Hepatocyte (in vitro differentiated cells): ENCODE measurements around the gene TMEM131. TPM values are rescaled to one million over a fixed set of nuclear protein-coding genes. Genes with fewer than 3 reads are reported as not detected.

Source experiments
- DNase-seq: peaks from one replicate; pipeline ENCODE4 v3.0.0-alpha.2; 2016; ENCODE audit warnings: low spot score
- H2AFZ ChIP-seq: fragments of 200-600 bp; sonication (generic); 2 replicates; pipeline ENCODE4 v1.6.0; 2016; ENCODE audit warnings: antibody characterized with exemption, mild to moderate bottlenecking
- H3K27ac ChIP-seq: fragments of 200-600 bp; sonication (generic); 2 replicates; pipeline ENCODE4 v1.5.1; 2016; ENCODE audit warnings: mild to moderate bottlenecking
- H3K27me3 ChIP-seq: fragments of 200-600 bp; sonication (generic); 2 replicates; pipeline ENCODE4 v1.6.1; 2016
- H3K36me3 ChIP-seq: fragments of 200-600 bp; sonication (generic); replicated peaks from 2 replicates; pipeline ENCODE4 v1.5.1; 2016; ENCODE audit warnings: low read depth; ENCODE audit not compliant: insufficient read depth
- H3K4me1 ChIP-seq: fragments of 200-600 bp; sonication (generic); 2 replicates; pipeline ENCODE4 v1.5.1; 2016; ENCODE audit warnings: mild to moderate bottlenecking, moderate library complexity; ENCODE audit not compliant: insufficient read depth
- H3K4me2 ChIP-seq: fragments of 200-600 bp; sonication (generic); 2 replicates; pipeline ENCODE4 v1.6.0; 2016
- H3K4me3 ChIP-seq: fragments of 200-600 bp; sonication (generic); 2 replicates; pipeline ENCODE4 v1.5.1; 2016; ENCODE audit warnings: mild to moderate bottlenecking
- H3K79me2 ChIP-seq: fragments of 200-600 bp; sonication (generic); 2 replicates; pipeline ENCODE4 v1.6.0; 2017; ENCODE audit warnings: mild to moderate bottlenecking
- H3K9me2 ChIP-seq: fragments of 200-600 bp; sonication (generic); replicated peaks from 2 replicates; pipeline ENCODE4 v1.6.0; 2017; ENCODE audit warnings: mild to moderate bottlenecking; ENCODE audit not compliant: insufficient read depth
- H3K9me3 ChIP-seq: fragments of 200-600 bp; sonication (generic); 2 replicates; pipeline ENCODE4 v1.5.1; 2016; ENCODE audit warnings: low read depth, mild to moderate bottlenecking
- H4K20me1 ChIP-seq: fragments of 200-600 bp; sonication (generic); 2 replicates; pipeline ENCODE4 v1.6.0; 2016; ENCODE audit warnings: mild to moderate bottlenecking; ENCODE audit not compliant: insufficient read depth, poor library complexity, severe bottlenecking
- EZH2 ChIP-seq: fragments of 200-600 bp; sonication (generic); IDR thresholded peaks from 2 replicates; pipeline ENCODE4 v1.6.1; 2016; ENCODE audit warnings: antibody characterized with exemption, mild to moderate bottlenecking, borderline replicate concordance
- EZH2phosphoT487 ChIP-seq: fragments of 200-600 bp; sonication (generic); IDR thresholded peaks from one replicate; pipeline ENCODE4 v1.6.1; 2018; ENCODE audit warnings: antibody characterized with exemption, mild to moderate bottlenecking, low read depth, moderate library complexity; ENCODE audit not compliant: unreplicated experiment, severe bottlenecking
- WGBS: methylation state at CpG from one replicate; pipeline ENCODE4 v1.1.6; 2016; ENCODE audit warnings: low lambda C conversion rate; ENCODE audit errors: missing lambda C conversion rate; 5-methylcytosine and 5-hydroxymethylcytosine counted together
- polyA plus RNA-seq: library from polyadenylated mRNA; unstranded; fragments of >200 nt; fragmentation: Nextera tagmentation; extraction: Ambion mirVana; gene quantifications from 2 replicates; pipeline ENCODE4 v1.2.1, GENCODE V29; 2016
- total RNA-seq: library from RNA; depleted of rRNA; stranded (reverse); fragments of >200 nt; gene quantifications from 2 replicates; pipeline ENCODE4 v1.2.3, GENCODE V29; 2014
- TF ChIP-seq, protein P1 (sequence below): fragments of 200-600 bp; sonication (generic); IDR thresholded peaks from 2 replicates; pipeline ENCODE4 v1.5.1; 2016; ENCODE audit warnings: antibody characterized with exemption, mild to moderate bottlenecking; ENCODE audit not compliant: poor library complexity

Gene TMEM131
- total and polyA plus RNA-seq, 2 experiments from 2014 or later, result 17.5 to 42.1 TPM

DNA sequence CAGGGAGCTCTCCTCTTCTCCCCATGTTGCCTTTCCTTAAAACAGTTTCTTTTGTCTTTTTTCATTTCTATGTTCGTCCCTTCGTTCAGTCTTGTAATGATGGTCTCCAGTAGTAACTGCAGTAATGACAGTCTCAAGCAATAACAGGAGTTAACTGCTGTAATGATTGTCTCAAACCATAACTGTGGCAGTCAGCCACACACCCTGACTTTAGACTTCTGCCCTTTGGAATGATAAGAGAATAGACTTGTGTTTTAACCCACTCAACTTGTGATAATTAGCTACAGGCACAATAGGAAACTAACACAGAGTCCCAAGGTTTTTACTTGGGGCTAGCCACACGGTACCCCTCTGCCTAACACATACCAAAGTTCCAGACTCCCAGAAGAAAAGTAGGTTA is 12.1 kb downstream of the TMEM131 start:
- Histone ChIP-seq H3K4me1 (peaks cover 11% of the 10 kb centered on the region), H3K9me3 (no peaks in the 10 kb centered on the region), H3K9me2 (no peaks in the 10 kb centered on the region), H3K36me3 (no peaks in the 10 kb centered on the region), H3K4me2 (peak overlapping the region; percentile 58), H3K79me2 (peaks cover 94% of the 10 kb centered on the region), H2AFZ (no peak overlapping the region), H3K27me3 (no peaks in the 10 kb centered on the region), H4K20me1 (peaks cover 8% of the 10 kb centered on the region), H3K4me3 (no peak overlapping the region), H3K27ac (peak overlapping the region; percentile 38)
- TF ChIP-seq EZH2, result no peak
- TF ChIP-seq EZH2phosphoT487, result no peak
- TF ChIP-seq, protein P1, sequence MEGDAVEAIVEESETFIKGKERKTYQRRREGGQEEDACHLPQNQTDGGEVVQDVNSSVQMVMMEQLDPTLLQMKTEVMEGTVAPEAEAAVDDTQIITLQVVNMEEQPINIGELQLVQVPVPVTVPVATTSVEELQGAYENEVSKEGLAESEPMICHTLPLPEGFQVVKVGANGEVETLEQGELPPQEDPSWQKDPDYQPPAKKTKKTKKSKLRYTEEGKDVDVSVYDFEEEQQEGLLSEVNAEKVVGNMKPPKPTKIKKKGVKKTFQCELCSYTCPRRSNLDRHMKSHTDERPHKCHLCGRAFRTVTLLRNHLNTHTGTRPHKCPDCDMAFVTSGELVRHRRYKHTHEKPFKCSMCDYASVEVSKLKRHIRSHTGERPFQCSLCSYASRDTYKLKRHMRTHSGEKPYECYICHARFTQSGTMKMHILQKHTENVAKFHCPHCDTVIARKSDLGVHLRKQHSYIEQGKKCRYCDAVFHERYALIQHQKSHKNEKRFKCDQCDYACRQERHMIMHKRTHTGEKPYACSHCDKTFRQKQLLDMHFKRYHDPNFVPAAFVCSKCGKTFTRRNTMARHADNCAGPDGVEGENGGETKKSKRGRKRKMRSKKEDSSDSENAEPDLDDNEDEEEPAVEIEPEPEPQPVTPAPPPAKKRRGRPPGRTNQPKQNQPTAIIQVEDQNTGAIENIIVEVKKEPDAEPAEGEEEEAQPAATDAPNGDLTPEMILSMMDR, result no peak
- 42% methylated on average over 3 of the region's 3 CpGs for WGBS
- DNase-seq, result peak; percentile 32

GRCh38 chr2:97983134-97983533 is 12.6 kb downstream of the TMEM131 start:
- Histone ChIP-seq H4K20me1 (peaks cover 8% of the 10 kb centered on the region), H3K4me3 (no peak overlapping the region), H3K79me2 (peaks cover 94% of the 10 kb centered on the region), H2AFZ (no peak overlapping the region), H3K9me2 (no peaks in the 10 kb centered on the region), H3K4me1 (peaks cover 11% of the 10 kb centered on the region), H3K27ac (peak overlapping the region; percentile 38), H3K27me3 (no peaks in the 10 kb centered on the region), H3K4me2 (peak overlapping the region; percentile 58), H3K9me3 (no peaks in the 10 kb centered on the region), H3K36me3 (no peaks in the 10 kb centered on the region)
- 79% methylated on average over 6 of the region's 6 CpGs for WGBS
- TF ChIP-seq, protein P1, result no peak
- TF ChIP-seq EZH2phosphoT487, result no peak
- no peak for TF ChIP-seq EZH2
- DNase-seq, result no peak

- H3K9me2 ChIP-seq, result no peaks in the 10 kb centered on the region
- TF ChIP-seq EZH2 (no peak), EZH2phosphoT487 (no peak)
- TF ChIP-seq, protein P1, result no peak
- H2AFZ ChIP-seq, result no peak overlapping the region
- peak overlapping the region; percentile 58 for H3K4me2 ChIP-seq
- H3K27me3 ChIP-seq, result no peaks in the 10 kb centered on the region
- H4K20me1 ChIP-seq, result peaks cover 8% of the 10 kb centered on the region
- H3K36me3 ChIP-seq, result no peaks in the 10 kb centered on the region
- H3K4me3 ChIP-seq, result no peak overlapping the region
- no peak for DNase-seq
- peak overlapping the region; percentile 38 for H3K27ac ChIP-seq
- peaks cover 11% of the 10 kb centered on the region for H3K4me1 ChIP-seq
- H3K9me3 ChIP-seq, result no peaks in the 10 kb centered on the region
- H3K79me2 ChIP-seq, result peaks cover 94% of the 10 kb centered on the region
Observed at GRCh38 chr2:97982621-97983020, 13.1 kb downstream of the TMEM131 start.

GRCh38 chr2:97981961-97982360 is 13.8 kb downstream of the TMEM131 start:
- H2AFZ ChIP-seq, result no peak overlapping the region
- H3K79me2 ChIP-seq, result peaks cover 92% of the 10 kb centered on the region
- H3K27ac ChIP-seq, result no peak overlapping the region
- no peaks in the 10 kb centered on the region for H3K9me2 ChIP-seq
- DNase-seq, result no peak
- WGBS, result 97% methylated on average over 5 of the region's 5 CpGs
- H4K20me1 ChIP-seq, result peaks cover 8% of the 10 kb centered on the region
- no peaks in the 10 kb centered on the region for H3K36me3 ChIP-seq
- no peaks in the 10 kb centered on the region for H3K9me3 ChIP-seq
- TF ChIP-seq EZH2phosphoT487, result no peak
- TF ChIP-seq EZH2, result no peak
- TF ChIP-seq, protein P1, result no peak
- no peaks in the 10 kb centered on the region for H3K27me3 ChIP-seq
- peaks cover 11% of the 10 kb centered on the region for H3K4me1 ChIP-seq
- no peak overlapping the region for H3K4me3 ChIP-seq
- no peak overlapping the region for H3K4me2 ChIP-seq
